Activated CD8-positive, alpha-beta memory T cell treated with anti-CD3 and anti-CD28 coated beads, Interleukin-2, amount 50 U/mL, for 4 hours (primary cell): ENCODE results near the gene ZNF319.

Source experiments
- DNase-seq: peaks from one replicate; pipeline ENCODE4 v3.0.0-alpha.2; 2020

Gene ZNF319

DNA sequence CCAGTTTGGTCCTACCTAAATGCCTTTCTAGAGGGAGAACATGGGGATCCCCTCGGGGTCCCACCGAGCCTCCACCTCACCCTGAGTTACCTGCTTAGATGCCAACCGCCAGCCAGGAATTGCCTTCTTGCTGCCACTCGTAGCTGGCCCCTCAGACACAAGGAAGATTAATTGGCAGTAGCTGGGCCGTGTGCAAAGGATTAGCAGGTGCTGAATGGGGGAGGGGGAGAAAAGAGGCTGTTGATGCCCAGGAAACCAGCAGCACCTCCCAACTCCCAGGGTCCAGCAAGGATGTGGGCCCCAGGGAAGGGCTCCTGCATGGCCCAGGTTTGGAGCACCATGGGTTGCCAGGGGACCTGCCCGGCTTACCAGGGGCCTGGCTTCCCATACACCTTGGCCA is 29.5 kb downstream of the ZNF319 start, which contains the start of gene CNGB1:
Gene CNGB1 (minus strand): TSS at position 159 of the 400 bp plus-strand sequence. CDS start 3,842 bp downstream, outside the sequence.
- no peak for DNase-seq

DNA sequence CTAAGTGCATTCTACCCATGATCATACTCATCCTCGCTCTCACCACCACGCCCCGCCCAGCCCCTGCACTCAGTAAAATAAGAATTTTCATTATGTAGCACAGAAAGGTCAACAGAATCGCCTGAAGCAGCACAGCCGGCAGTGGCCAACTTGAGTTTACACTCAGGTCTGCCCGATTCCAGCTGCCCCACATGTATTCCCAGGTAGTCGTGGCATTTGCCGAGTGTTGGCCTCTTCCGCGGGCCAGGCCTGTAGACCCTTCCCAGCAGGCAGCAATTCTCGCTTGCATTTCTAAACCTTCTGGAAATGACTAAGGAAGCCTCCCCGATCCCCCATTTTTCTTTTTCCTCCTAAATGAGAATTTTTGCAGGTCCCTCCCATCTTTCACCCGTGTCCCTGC is 30.2 kb downstream of the ZNF319 start:
- DNase-seq: no peak

- no peak for DNase-seq
Measured at GRCh38 chr16:57969451-57970123, 30.9 kb downstream of the ZNF319 start.

DNA sequence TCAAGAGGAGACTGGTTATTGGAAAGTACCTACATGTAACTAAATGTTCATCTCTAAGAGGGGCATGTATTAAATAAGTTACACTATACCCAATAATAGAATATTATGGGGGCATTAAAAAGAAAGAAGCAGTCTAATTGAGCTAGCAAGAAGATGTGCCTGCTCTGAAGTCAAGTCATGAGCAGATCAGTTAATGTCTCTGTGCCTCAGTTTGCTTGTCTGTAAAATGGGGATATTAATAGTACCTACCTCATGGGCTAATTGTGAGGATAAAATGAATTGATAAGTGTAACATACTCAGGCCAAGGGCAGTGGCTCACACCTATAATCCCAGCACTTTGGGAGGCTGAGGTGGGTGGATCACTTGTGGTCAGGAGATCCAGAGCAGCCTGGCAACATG is 32.6 kb downstream of the ZNF319 start:
- no peak for DNase-seq

GRCh38 chr16:57966986-57967385 is 33.5 kb downstream of the ZNF319 start:
- no peak for DNase-seq

DNA sequence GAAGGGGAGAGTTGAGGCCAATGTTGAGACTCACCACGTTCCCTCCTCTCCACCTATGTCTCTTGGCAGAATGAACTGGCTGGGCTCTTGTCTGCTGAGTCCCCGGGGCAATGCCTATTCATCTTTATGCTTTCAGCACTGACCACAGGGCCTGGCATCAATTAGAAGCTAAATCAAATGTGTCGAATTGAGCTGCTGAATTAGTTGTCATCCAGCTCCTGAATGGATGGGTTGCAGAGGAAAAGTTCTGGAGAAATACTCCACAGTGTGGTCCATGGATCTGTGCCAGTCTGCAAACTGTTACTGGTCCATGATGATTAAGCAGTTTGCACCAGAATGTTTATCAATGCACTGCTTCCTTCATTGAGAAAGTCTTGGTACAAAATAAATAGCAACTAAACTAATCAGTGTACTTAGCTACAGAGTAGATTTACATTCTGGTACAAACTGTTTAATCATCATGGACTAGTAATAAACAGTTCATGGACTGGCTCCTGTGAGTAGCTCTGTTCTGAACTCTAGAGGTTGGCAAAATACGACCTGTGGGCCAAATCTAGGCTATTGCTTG is 34.2 kb downstream of the ZNF319 start:
- no peak for DNase-seq

- no peak for DNase-seq
Measured at GRCh38 chr16:57964157-57964700, 36.2 kb downstream of the ZNF319 start.

DNA sequence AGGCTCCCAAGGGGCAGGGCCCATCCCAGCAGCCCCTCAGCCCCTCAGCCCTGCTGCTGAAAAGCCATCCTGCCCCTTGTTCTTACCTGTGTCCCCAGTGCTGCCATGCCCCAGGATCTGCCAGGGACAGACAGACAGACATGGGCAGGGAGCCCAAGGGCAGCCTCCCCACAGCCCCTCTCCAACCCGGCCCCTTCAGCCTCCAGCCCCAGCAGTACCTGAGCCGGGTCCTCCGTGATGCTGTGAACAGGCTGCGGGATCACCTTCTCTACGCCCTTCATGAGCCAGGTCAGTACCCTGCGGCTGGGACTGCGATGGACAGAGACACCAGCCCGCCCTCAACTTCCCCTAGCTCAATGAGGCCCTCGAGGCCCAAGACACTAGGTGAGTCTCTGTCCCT is 37.7 kb downstream of the ZNF319 start:
- DNase-seq: no peak

GRCh38 chr16:57962046-57962445 is 38.4 kb downstream of the ZNF319 start:
- DNase-seq: no peak

- no peak for DNase-seq
Measured at GRCh38 chr16:57961538-57961937, 38.9 kb downstream of the ZNF319 start.

DNA sequence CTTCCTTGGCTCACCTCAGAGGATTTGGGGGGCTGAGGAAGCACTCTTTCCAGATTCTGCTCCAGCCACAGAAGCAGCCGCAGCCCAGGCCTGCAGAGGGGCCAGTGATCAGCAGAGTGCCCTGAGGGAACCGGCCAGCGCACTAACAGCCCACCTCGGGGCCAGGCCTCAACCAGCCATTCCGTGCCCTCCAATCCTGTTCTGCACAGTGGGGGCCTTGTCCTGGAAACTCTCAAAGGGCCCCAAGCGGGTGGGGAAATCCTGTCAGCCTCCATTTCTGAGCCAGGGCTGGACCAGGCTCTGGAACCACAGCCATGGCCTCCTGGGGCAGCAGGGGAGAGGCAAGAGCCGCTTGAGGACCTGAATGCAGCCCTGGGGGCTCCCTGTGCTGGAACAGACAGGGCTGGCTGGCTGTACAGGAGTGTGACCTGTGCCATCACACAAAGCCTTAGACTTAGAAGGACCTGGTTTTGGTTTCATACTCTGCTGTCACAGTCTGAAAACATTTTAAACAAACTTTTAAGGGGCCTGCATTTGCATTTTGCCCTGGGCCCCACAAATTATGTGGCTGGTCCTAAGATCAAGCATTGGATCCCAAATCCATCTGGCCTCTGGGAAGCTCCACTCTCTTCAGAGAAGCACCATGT is 39.5 kb downstream of the ZNF319 start:
- DNase-seq: no peak

DNA sequence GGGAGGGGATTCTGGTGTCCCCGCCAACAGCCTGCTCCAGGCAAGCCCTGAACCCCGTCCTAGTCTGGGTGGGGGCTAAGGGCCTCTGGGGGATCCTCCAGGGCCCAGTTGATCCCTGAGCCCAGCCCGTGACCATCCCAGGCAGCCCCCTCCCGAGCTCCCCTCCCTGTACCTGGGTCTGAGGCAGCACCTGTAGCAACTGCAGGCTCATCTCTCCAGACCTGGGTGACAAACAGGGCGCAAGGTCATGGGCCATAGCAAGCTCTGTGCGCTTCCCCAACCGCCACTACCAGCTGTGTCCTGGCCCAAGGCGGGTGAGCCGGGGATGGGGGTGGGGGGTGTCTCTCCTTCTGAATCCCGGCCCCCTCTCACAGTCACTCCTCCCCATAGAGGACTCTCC is 40.2 kb downstream of the ZNF319 start:
- DNase-seq: no peak

GRCh38 chr16:57959804-57960203 is 40.7 kb downstream of the ZNF319 start:
- no peak for DNase-seq

GRCh38 chr16:57959121-57959520 is 41.4 kb downstream of the ZNF319 start:
- DNase-seq: no peak

- DNase-seq: no peak
Measured at GRCh38 chr16:57958544-57958943, 41.9 kb downstream of the ZNF319 start.

- DNase-seq: no peak
Measured at GRCh38 chr16:57957673-57958392, 42.6 kb downstream of the ZNF319 start.

GRCh38 chr16:57956924-57957672 is 43.4 kb downstream of the ZNF319 start:
- DNase-seq: no peak

DNA sequence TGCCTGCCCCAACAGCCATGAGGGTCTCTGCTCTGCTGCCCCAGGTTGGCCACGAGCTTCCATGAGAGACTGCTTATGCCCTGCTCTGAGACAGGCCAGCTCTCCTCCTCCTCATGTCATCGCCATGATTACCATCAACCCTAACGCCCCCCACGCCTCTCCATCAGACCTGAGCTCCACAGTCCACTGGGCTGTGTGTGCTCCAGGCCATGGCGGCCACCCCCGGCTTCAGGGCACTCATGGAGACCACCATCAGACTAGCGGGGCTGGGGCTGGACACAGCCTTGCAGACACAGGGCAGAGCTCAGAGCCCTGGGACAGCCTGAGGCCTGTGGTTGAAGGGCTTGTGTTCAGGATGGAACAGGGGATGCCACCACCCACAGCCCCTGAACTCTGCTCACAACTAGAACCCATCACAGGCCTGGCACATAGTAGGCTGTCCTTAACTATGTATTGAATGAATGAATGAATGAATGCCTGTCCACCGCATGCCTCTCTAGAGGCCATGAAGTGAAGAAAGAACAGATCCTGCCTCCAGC is 44.1 kb downstream of the ZNF319 start:
- DNase-seq: no peak

GRCh38 chr16:57955572-57956188 is 44.8 kb downstream of the ZNF319 start:
- no peak for DNase-seq

DNA sequence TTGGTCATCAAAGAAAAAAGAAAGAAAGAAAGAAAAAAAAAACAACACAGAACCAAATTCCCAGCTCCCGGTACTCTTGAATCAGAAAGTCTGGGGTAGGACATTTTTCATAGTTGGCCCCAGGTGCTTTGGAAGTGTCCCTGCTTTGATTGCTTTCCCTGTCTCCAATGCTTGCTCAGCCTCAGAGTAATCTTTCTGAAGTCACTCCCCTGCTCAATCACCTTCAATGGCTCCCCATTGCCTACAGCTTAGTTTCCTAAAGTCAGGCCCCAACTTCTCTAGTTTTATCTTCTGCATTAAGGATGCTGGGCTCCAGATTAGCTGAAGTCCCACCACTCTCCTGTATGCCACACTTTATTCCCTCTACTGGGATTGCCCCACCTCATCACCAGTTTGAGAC is 46.6 kb downstream of the ZNF319 start:
- no peak for DNase-seq

DNA sequence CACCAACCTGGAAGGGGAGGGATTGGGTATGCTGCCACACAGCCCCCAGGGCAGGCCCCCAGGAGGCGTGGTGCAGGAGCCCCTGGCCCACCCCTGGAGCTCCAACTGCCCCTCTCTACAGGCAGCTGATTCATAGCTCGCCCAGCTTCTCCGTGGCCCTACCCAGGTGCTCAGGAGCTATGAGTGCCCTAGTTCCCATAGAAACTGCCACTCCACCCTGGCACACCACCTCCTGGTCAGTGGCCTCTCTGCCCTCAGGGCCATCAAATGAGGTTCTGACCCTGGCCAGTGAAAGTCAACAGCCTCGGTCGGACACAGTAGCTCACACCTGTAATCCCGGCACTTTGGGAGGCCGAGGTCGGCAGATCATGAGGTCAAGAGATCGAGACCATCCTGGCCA is 47.6 kb downstream of the ZNF319 start:
- DNase-seq: no peak
